Mesenchymal stem cell (in vitro differentiated cells and primary cell): ENCODE results near the gene DYNLRB1.

Experiments
- DNase-seq: peaks from one replicate; pipeline ENCODE4 v3.0.0-alpha.2; 2013
- H2AFZ ChIP-seq: one replicate; pipeline ENCODE4 v1.6.1; 2013; ENCODE audit warnings: low read depth, mild to moderate bottlenecking, control low read depth, inconsistent platforms, low read length, moderate library complexity
- H2AK5ac ChIP-seq: 2 replicates; pipeline ENCODE4 v1.6.1; 2013; ENCODE audit warnings: low read length, moderate library complexity, mild to moderate bottlenecking, inconsistent platforms; ENCODE audit not compliant: severe bottlenecking
- H2BK120ac ChIP-seq: one replicate; pipeline ENCODE4 v1.6.1; 2013; ENCODE audit warnings: low read depth, mild to moderate bottlenecking, inconsistent platforms, low read length, moderate library complexity
- H2BK12ac ChIP-seq, 2 experiments: one replicate each; pipeline ENCODE4 v1.6.1; 2013; ENCODE audit warnings: inconsistent platforms in 2 of 2, low read length in 2 of 2, mild to moderate bottlenecking in 2 of 2, moderate library complexity in 2 of 2, control low read depth in 1 of 2
- H2BK15ac ChIP-seq: one replicate; pipeline ENCODE4 v1.6.1; 2013; ENCODE audit warnings: mild to moderate bottlenecking, low read depth, inconsistent platforms; ENCODE audit not compliant: poor library complexity, severe bottlenecking
- H2BK5ac ChIP-seq: 2 replicates; pipeline ENCODE4 v1.6.1; 2013; ENCODE audit warnings: low read depth, mild to moderate bottlenecking, low read length, control low read depth, inconsistent platforms; ENCODE audit not compliant: poor library complexity, severe bottlenecking
- H3K14ac ChIP-seq, 2 experiments: one replicate each; pipeline ENCODE4 v1.6.1; 2013; ENCODE audit warnings: inconsistent platforms in 2 of 2, low read length in 2 of 2, control low read depth in 1 of 2, mild to moderate bottlenecking in 1 of 2, moderate library complexity in 1 of 2
- H3K18ac ChIP-seq, 2 experiments: one replicate each; pipeline ENCODE4 v1.6.1; 2013; ENCODE audit warnings: inconsistent platforms in 2 of 2, low read length in 2 of 2, control low read depth in 1 of 2, low read depth in 1 of 2, mild to moderate bottlenecking in 1 of 2
- H3K23ac ChIP-seq, 2 experiments: one replicate each; pipeline ENCODE4 v1.6.1; 2013; ENCODE audit warnings: inconsistent platforms in 2 of 2, low read length in 2 of 2, mild to moderate bottlenecking in 2 of 2, moderate library complexity in 2 of 2, control low read depth in 1 of 2
- H3K27ac ChIP-seq: 2 replicates; pipeline ENCODE4 v1.5.1; 2013; ENCODE audit warnings: mild to moderate bottlenecking, moderate library complexity, low read length, control low read depth, inconsistent platforms; ENCODE audit not compliant: poor library complexity, severe bottlenecking
- H3K27me3 ChIP-seq, 2 experiments: 2 replicates each; pipeline versions ENCODE4 v1.6.1 to v1.7.0; 2013; ENCODE audit warnings: low read length in 2 of 2, mild to moderate bottlenecking in 2 of 2, moderate library complexity in 2 of 2, control low read depth in 1 of 2, inconsistent platforms in 1 of 2; ENCODE audit not compliant: control insufficient read depth in 1 of 2, insufficient read depth in 1 of 2
- H3K36me3 ChIP-seq, 2 experiments: 2 replicates each; pipeline versions ENCODE4 v1.6.1 to v1.7.0; 2013; ENCODE audit warnings: low read length in 2 of 2, control low read depth in 1 of 2, inconsistent platforms in 1 of 2, low read depth in 1 of 2, mild to moderate bottlenecking in 1 of 2; ENCODE audit not compliant: insufficient read depth in 2 of 2, control insufficient read depth in 1 of 2
- H3K4ac ChIP-seq, 2 experiments: one replicate each; pipeline ENCODE4 v1.6.1; 2013; ENCODE audit warnings: inconsistent platforms in 2 of 2, low read length in 2 of 2, mild to moderate bottlenecking in 2 of 2, moderate library complexity in 2 of 2, control low read depth in 1 of 2, low read depth in 1 of 2
- H3K4me1 ChIP-seq: 2 replicates; pipeline ENCODE4 v1.6.1; 2013; ENCODE audit warnings: low read depth, low read length, control low read depth; ENCODE audit not compliant: control insufficient read depth, insufficient read depth
- H3K4me2 ChIP-seq: 2 replicates; pipeline ENCODE4 v1.6.1; 2013; ENCODE audit warnings: low read length, mild to moderate bottlenecking, inconsistent platforms; ENCODE audit not compliant: poor library complexity, severe bottlenecking
- H3K4me3 ChIP-seq, 2 experiments: 2 replicates each; pipeline versions ENCODE4 v1.5.1 to v1.7.0; 2013; ENCODE audit warnings: low read length in 2 of 2, mild to moderate bottlenecking in 2 of 2, control low read depth in 1 of 2, low read depth in 1 of 2; ENCODE audit not compliant: insufficient read depth in 1 of 2
- H3K79me1 ChIP-seq: replicated peaks from 2 replicates; pipeline ENCODE4 v1.6.1; 2013; ENCODE audit warnings: mild to moderate bottlenecking, control low read depth, low read length, inconsistent platforms; ENCODE audit not compliant: poor library complexity, severe bottlenecking
- H3K9ac ChIP-seq: 2 replicates; pipeline ENCODE4 v1.7.0; 2013; ENCODE audit warnings: mild to moderate bottlenecking, low read length, moderate library complexity
- H3K9me3 ChIP-seq: 2 replicates; pipeline ENCODE4 v1.7.0; 2013; ENCODE audit warnings: mild to moderate bottlenecking, low read length; ENCODE audit not compliant: control insufficient read depth
- H4K8ac ChIP-seq: one replicate; pipeline ENCODE4 v1.6.1; 2013; ENCODE audit warnings: inconsistent platforms, mild to moderate bottlenecking, low read length, moderate library complexity
- H4K91ac ChIP-seq: one replicate; pipeline ENCODE4 v1.6.1; 2013; ENCODE audit warnings: mild to moderate bottlenecking, low read length, inconsistent platforms
- WGBS: methylation state at CpG from one replicate; pipeline ENCODE4 v1.1.7; 2013; ENCODE audit warnings: mixed read lengths; 5-methylcytosine and 5-hydroxymethylcytosine counted together

Gene DYNLRB1

DNA sequence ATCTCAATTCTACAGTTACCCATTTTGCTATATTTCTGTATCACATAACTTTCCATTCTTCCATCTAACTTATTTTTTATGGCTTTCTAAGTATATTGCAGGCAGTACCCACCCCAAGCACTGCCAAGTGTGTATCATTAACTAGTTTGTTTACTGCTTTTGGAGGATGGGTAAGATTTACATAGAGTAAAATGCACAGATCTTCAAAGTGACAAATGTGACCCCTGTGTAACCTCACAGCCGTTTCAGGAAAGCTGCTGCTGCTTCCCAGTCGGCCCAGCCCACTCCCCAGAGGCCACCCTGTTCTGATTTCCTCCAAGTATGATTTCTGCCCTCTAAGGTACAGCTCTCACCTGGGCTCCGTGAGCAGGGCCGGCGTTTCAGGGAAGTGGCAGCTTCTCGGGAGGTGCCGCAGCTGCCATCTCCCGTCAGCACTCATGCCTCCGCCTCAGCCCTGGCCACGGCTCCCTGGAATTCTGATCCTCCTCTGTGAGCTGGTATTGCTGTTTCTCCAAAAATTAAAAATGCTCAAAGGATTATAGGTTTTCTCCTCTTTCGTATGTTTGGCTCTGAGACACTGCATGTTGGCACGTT is 27.3 kb downstream of the DYNLRB1 start:
- Histone ChIP-seq H3K18ac (no peak overlapping the region), H3K4me1 (peaks cover 3% of the 10 kb centered on the region), H3K36me3 (peaks cover 41 to 42% of the 10 kb centered on the region in 2 experiments), H3K27ac (no peak overlapping the region), H3K27me3 (no peaks in the 10 kb centered on the region), H3K4me3 (no peak overlapping the region), H2BK12ac (no peak overlapping the region), H3K14ac (no peak overlapping the region), H3K23ac (no peak overlapping the region), H3K4ac (no peak overlapping the region), H3K4me2 (no peak overlapping the region), H2AFZ (no peak overlapping the region), H3K9me3 (no peaks in the 10 kb centered on the region), H4K91ac (no peak overlapping the region), H2AK5ac (no peak overlapping the region), H2BK15ac (no peak overlapping the region), H2BK5ac (no peak overlapping the region), H3K79me1 (peaks cover 9% of the 10 kb centered on the region), H2BK120ac (no peak overlapping the region), H3K9ac (peak overlapping the region; percentile 18), H4K8ac (no peak overlapping the region)
- no peak for DNase-seq
- 80% methylated on average over 12 of the region's 12 CpGs for WGBS

DNA sequence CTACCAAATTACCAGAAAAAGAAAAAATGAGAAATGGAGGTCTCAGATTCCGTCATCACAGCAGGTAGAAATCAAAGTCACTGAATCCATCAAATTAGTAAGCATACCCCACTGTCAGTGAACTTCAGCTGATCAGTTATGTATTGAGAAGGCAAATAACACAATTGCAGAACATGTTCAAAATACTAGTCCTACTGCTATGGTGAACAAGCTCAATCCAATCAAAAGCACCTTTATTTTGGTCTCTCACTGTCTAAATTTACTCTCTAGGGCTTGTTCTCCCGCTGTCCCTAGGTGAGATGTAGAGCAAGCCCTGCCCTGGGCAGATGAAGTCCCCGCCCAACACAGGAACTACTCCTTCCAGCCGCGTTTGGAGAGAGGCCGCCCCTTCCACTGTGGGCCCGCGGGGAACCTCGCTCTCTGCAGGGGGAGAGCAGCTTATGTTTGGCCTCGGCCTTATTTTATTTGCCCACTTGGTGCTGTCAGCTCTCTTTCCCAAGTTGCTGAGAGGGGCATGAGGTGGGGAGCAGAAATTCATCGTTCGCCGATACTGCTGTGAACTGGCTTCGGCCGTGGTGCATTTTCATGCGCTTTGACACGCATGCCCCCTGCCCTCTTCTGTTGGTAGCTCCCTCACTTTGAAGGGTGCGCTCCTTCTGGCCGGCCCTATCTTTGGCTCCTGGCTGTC is 28.0 kb downstream of the DYNLRB1 start:
- Histone ChIP-seq H3K9ac (peak overlapping the region; percentile 18), H3K79me1 (peaks cover 7% of the 10 kb centered on the region), H3K27ac (no peak overlapping the region), H4K91ac (no peak overlapping the region), H3K4me1 (peaks cover 3% of the 10 kb centered on the region), H2BK120ac (no peak overlapping the region), H2AFZ (no peak overlapping the region), H4K8ac (no peak overlapping the region), H3K4me3 (no peak overlapping the region), H3K4ac (no peak overlapping the region), H3K23ac (no peak overlapping the region), H3K27me3 (no peaks in the 10 kb centered on the region), H2AK5ac (no peak overlapping the region), H3K14ac (no peak overlapping the region), H3K4me2 (peak overlapping the region; percentile 7), H2BK12ac (no peak overlapping the region), H3K36me3 (peaks cover 34 to 36% of the 10 kb centered on the region in 2 experiments), H2BK15ac (no peak overlapping the region), H3K18ac (no peak overlapping the region), H2BK5ac (no peak overlapping the region), H3K9me3 (no peaks in the 10 kb centered on the region)
- no peak for DNase-seq
- 40% methylated on average over 18 of the region's 19 CpGs for WGBS

DNA sequence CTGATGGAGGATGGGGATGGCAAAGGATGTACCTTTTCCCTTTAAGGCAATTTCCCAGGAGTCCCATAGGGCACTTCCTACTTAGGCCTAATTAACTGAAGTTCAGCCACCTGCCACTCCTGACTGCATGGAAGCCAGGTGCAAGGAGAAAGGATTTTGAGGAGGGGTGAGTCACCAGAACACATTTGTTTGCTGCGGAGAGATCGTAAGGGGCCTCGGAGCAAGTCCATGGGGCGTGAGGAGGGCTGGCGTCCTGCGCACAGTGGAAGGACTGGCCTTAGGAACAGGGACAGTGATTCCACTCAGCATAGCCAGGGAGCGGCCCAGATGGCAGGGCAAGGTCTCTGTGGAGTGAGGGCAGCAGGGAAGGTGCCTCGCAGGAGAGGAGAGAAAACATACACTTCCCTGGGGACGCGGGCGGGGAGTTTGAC is 30.5 kb downstream of the DYNLRB1 start:
- H3K4me3 ChIP-seq: no peak overlapping the region
- H3K23ac ChIP-seq: no peak overlapping the region
- no peak overlapping the region for H4K91ac ChIP-seq
- no peak overlapping the region for H2BK12ac ChIP-seq
- no peak overlapping the region for H3K18ac ChIP-seq
- H3K9ac ChIP-seq: no peak overlapping the region
- 85% methylated on average over 11 of the region's 11 CpGs for WGBS
- H2BK15ac ChIP-seq: no peak overlapping the region
- no peak overlapping the region for H2AK5ac ChIP-seq
- DNase-seq: no peak
- H3K79me1 ChIP-seq: peaks cover 3% of the 10 kb centered on the region
- H3K4ac ChIP-seq: no peak overlapping the region
- no peaks in the 10 kb centered on the region for H3K9me3 ChIP-seq
- no peak overlapping the region for H3K27ac ChIP-seq
- no peak overlapping the region for H3K14ac ChIP-seq
- H2AFZ ChIP-seq: no peak overlapping the region
- H3K4me1 ChIP-seq: peaks cover 7% of the 10 kb centered on the region
- H3K4me2 ChIP-seq: no peak overlapping the region
- no peaks in the 10 kb centered on the region for H3K27me3 ChIP-seq
- no peak overlapping the region for H2BK120ac ChIP-seq
- H4K8ac ChIP-seq: no peak overlapping the region
- H2BK5ac ChIP-seq: no peak overlapping the region
- peaks cover 11% of the 10 kb centered on the region in 2 experiments for H3K36me3 ChIP-seq

DNA sequence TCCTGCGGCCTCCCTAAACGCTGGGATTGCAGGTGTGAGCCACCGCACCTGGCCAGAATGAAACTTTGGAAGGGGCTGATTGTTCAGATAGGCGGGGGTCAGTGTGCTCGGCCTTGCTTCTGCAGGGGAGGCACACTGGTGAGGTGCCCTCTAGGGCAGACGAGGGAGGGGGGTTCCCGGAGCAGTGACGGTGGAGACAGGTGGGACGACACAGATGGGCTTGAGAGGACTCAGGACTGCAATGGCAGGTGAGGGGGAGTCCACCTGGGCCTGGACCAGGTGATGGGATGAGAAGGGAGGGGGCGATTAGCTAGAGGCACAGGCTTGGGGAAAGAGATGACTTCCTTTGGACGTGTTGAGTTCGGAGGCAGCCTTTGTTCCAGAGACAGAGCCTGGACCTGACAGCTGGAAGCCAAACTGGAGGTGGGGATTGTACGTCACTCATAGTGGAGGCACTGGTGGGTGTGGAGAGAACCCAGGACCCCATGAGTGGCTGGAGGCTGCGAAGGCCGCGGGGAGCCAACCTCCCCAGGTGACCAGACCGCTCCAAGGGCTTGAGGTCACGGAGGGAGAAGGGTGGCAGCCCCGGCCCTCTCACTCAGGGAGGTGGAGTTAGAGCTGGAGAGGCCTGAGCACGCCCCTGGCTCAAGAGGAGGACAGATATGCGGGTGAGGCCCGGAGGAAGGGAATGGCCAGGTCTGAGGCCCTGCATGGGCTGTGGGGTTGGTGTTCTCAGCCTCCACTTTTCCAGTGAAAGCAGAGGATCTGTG is 31.8 kb downstream of the DYNLRB1 start:
- WGBS: 93% methylated on average over 22 of the region's 22 CpGs
- no peak overlapping the region for H2AFZ ChIP-seq
- H2BK5ac ChIP-seq: no peak overlapping the region
- no peak overlapping the region for H2AK5ac ChIP-seq
- no peak overlapping the region for H3K4me3 ChIP-seq
- H2BK120ac ChIP-seq: no peak overlapping the region
- DNase-seq: no peak
- H3K4me2 ChIP-seq: no peak overlapping the region
- peak overlapping the region in 1 of 2 experiments; percentile 27 for H3K14ac ChIP-seq
- H3K27ac ChIP-seq: no peak overlapping the region
- no peak overlapping the region for H2BK15ac ChIP-seq
- no peaks in the 10 kb centered on the region for H3K79me1 ChIP-seq
- no peak overlapping the region for H3K4ac ChIP-seq
- no peak overlapping the region for H3K18ac ChIP-seq
- no peak overlapping the region for H4K8ac ChIP-seq
- H3K27me3 ChIP-seq: no peaks in the 10 kb centered on the region
- H2BK12ac ChIP-seq: no peak overlapping the region
- no peaks in the 10 kb centered on the region for H3K9me3 ChIP-seq
- peaks cover 3 to 5% of the 10 kb centered on the region in 2 experiments for H3K36me3 ChIP-seq
- no peak overlapping the region for H3K9ac ChIP-seq
- H3K4me1 ChIP-seq: peaks cover 7% of the 10 kb centered on the region
- no peak overlapping the region for H3K23ac ChIP-seq
- no peak overlapping the region for H4K91ac ChIP-seq
